GM10248 (cell line): ENCODE results near the gene PDE4D.

Source experiments
- CTCF ChIA-PET: fragments of 300-600 bp; sonication (Branson Sonifier 250); formaldehyde crosslinking; extraction: SDS; loops from one replicate; lab custom pipeline; 2021; ENCODE audit warnings: antibody characterized with exemption; lab: Yijun Ruan, JAX
- POLR2A ChIA-PET: fragments of 350-650 bp; sonication (Branson Sonifier 250); formaldehyde crosslinking; extraction: SDS; loops from one replicate; lab custom pipeline; 2020; ENCODE audit warnings: antibody characterized with exemption; lab: Yijun Ruan, JAX
- DNase-seq: peaks from one replicate; pipeline ENCODE4 v3.0.0; 2012; ENCODE audit errors: extremely low spot score
- CTCF ChIP-seq: IDR thresholded peaks from 2 replicates; pipeline ENCODE4 v1.5.1; 2012; ENCODE audit warnings: mild to moderate bottlenecking, low read depth; ENCODE audit errors: extremely low read depth, missing control alignments, control extremely low read depth

Gene PDE4D

GRCh38 chr5:59738024-59738423 is 155.5 kb downstream of the PDE4D start:
- CTCF ChIA-PET: no interaction called here
- DNase-seq: no peak
- POLR2A ChIA-PET: no interaction called here

GRCh38 chr5:59732806-59733205 is 160.7 kb downstream of the PDE4D start:
- no peak for TF ChIP-seq CTCF
- ChIA-PET POLR2A (no interaction called here), CTCF (interaction anchor here (1.1 to 1.7 kb wide), 2 partner anchors 9 to 12 kb away, joined by 3 to 4 read pairs; no protein-coding TSS in a partner anchor)
- no peak for DNase-seq

More at GRCh38 chr5:59738024-59738423, 155.5 kb downstream of the PDE4D start:
- no peak for TF ChIP-seq CTCF

GRCh38 chr5:59732301-59732700 is 161.2 kb downstream of the PDE4D start:
- POLR2A ChIA-PET: no interaction called here
- DNase-seq: no peak
- TF ChIP-seq CTCF: no peak
- CTCF ChIA-PET: interaction anchor here (1.1 to 1.7 kb wide), 3 partner anchors 8 to 11 kb away, joined by 3 to 4 read pairs (median 4); no protein-coding TSS in a partner anchor

- no peak for DNase-seq
- TF ChIP-seq CTCF: no peak
- CTCF ChIA-PET: interaction anchor here (1.1 to 1.7 kb wide), 3 partner anchors 8 to 11 kb away, joined by 3 to 4 read pairs (median 4); no protein-coding TSS in a partner anchor
- POLR2A ChIA-PET: no interaction called here
These were observed 161.7 kb downstream of the PDE4D start for GRCh38 chr5:59731809-59732208.

- POLR2A ChIA-PET: no interaction called here
- CTCF ChIA-PET: interaction anchor here (1.0 to 1.8 kb wide), 6 partner anchors 11 to 57 kb away, joined by 3 to 5 read pairs (median 4); no protein-coding TSS in a partner anchor
- TF ChIP-seq CTCF: no peak
- DNase-seq: no peak
These were observed 163.7 kb downstream of the PDE4D start for GRCh38 chr5:59729820-59730219.

- ChIA-PET CTCF (interaction anchor here (1.2 to 1.8 kb wide), 5 partner anchors 10 to 56 kb away, joined by 3 to 5 read pairs (median 4); no protein-coding TSS in a partner anchor), POLR2A (no interaction called here)
- TF ChIP-seq CTCF: no peak
- DNase-seq: no peak
These were observed 164.2 kb downstream of the PDE4D start for GRCh38 chr5:59729357-59729756.
